ENCODE data around the gene C9orf43.
"Not testable (repeated sequence)": the region's sequence is repeated elsewhere in the genome, so short reads cannot be mapped to it uniquely, and the experiment has no call there.

Gene C9orf43

DNA sequence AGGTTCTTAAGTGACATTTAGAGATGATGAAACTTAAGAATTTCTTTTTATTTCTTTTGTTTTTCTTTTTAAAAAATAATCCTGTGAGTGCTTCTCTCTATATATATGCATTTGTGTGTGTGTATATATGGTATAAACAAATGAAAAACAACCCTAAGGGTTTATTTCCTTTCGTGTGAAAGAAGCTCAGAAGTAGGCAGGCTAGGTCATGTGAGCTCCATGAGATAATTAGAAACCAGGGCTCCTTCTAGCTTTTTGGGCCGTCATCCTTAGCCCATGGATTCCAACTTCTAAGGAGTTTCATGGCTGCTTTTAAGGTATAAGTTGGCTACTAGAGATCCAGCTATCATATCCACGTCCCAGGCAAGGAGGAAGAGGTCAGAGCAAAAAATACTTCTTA is 11.2 kb downstream of the C9orf43 start:
- no peak for DNase-seq (ENCODE audit: low read depth in 3 of 3)

DNA sequence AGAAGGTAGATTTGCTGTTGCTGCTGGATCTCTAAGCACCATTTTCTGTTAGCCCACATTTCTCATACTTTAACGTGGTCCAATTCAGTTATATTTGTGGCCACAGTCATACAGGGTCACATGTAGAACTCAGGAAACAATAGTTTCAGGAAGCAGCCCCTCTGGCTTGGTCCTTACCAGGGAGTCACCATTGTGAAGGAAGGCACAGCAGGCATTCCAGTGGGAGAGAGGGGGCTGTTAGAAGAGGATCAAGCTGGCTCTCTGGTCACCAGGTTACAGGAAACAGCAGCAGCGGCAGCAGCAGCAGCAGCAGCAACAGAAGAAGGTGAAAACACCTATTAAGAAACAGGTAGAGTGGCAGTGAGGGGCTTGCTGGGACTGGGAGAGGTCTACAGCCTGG is 14.5 kb downstream of the C9orf43 start:
- no peak for DNase-seq (ENCODE audit: low read depth in 3 of 3)

DNA sequence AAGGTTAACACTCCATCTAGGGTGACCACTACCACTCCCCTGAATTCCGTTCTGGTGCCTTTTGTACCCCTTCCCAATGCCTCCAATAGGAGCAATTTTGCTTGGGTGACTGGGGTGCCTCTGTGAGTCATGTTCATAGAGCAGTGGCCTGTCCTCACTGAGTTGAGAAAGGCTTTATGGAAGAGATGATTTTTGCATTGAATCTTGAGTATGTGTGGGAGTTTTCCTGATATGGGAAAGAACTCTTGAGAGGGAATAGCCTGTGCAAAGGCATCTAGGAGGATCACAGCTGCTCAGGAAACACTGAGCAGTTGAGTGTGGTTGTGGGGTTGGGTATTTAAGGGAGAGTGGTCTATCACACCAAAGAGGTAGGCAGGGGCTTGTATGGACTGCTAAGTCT is 16.2 kb downstream of the C9orf43 start:
- DNase-seq (ENCODE audit: low read depth in 3 of 3), result no peak

DNA sequence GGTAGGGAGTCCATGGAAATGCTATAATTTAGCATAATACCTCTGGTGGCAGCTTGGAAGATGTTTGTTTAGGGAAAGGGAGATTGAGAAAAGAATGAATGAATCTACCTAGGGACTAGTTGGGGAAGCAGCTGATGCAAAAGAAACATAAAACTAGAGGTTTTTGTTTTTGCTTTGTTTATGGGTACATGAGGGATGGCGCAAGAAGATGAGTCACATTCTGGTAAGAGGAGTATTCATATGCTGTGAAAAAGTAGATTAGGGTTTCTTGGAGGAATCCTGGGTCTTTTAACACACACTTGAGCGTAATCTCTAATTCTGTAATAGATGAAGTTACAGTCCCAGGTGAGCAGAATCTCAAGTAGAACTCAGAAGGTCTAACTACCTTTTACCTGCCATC is 17.1 kb downstream of the C9orf43 start:
- DNase-seq (ENCODE audit: low read depth in 3 of 3), result no peak

DNA sequence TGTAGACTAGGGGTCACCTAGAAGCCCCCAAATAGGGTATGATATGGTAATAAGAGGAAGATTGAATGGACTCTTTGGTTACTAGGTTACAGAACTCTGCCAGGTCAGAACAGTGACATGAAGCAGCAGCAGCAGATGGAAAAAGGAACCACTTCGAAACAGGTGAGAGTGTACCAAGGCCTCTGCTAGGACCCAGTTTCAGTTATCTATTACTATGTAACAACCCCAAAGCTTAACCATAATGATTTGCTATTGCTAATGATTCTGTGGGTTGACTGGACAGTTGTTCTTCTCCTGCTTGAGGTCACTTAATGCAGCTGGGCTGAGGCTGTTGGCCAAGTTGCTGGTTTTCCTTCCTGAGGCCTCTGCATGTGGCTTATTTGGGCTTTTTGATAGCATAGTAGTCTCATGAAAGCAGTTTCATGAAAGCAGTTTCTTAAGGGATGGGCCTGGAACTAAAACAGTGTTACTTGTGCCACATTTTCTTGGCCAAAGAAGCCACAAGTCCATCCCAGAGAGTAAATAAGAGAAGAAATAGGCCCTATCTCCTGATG is 17.6 kb downstream of the C9orf43 start:
- DNase-seq (ENCODE audit: low read depth in 3 of 3), result no peak

DNA sequence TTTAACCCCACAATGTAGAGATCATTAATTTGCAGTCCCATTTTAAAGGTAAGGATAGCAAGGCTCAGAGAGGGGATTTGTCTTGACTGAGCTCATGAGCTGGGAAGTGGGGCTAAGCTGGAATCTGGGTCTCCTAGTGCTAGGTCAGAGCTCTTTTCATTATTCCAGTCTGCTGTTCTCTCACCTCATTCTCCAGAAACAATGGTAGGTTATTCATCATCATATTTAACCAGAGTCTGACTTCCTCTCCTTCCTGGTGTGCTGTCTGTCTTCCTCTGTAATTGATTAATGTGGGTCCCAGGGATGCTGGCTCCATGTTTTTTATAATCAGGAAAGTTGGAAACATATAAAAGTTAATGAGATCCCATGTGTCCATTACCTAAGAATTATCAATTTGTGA is 20.6 kb downstream of the C9orf43 start:
- DNase-seq (ENCODE audit: low read depth in 3 of 3), result no peak

DNA sequence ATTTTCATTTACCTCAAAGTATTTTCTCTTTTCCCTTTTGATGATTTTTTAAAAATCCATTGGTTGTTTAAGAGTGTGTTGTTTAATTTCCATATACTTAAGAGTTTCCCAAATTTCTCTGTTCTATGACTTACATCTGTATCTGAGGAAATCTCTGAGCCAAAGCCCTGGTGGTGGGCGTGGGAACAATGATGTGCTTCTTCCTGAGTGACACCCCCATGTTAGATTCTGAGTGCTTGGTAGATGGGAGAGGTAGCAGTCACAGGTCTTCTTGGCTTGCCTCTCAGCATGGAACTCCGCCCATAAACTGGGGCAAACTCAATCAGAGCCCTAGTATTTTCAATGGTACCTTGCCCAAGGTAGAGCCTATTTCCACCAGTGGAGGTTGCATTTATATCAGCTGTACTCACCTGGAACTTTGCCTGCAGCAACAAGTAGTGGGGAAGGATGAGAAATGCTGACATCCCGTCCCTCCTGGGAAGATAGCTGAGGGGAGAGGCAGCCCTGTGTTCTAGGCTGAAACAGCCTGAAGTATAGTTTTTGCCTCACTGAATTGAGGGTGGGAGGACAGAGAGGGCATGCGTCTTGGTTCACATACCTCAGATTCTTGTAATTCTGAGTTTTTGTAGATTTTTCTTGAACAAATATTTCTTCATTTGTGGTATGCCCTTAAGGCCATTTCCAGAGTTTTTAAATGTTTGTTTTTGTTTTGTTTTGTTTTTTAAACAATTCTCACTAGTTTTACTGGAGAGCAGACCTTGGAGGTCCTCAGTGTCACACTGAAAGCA is 26.4 kb downstream of the C9orf43 start:
- no peak for DNase-seq (ENCODE audit: low read depth in 3 of 3)

DNA sequence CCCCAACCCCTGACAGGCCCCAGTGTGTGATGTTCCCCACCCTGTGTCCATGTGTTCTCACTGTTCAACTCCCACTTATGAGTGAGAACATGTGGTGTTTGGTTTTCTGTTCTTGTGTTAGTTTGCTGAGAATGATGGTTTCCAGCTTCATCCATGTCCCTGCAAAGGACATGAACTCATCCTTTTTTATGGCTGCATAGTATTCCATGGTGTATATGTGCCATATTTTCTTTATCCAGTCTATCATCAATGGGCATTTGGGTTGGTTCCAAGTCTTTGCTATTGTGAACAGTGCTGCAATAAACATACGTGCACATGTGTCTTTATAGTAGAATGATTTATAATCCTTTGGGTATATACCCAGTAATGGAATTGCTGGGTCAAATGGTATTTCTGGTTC is 27.2 kb downstream of the C9orf43 start:
- DNase-seq (ENCODE audit: low read depth in 3 of 3), result not testable (repeated sequence)

DNA sequence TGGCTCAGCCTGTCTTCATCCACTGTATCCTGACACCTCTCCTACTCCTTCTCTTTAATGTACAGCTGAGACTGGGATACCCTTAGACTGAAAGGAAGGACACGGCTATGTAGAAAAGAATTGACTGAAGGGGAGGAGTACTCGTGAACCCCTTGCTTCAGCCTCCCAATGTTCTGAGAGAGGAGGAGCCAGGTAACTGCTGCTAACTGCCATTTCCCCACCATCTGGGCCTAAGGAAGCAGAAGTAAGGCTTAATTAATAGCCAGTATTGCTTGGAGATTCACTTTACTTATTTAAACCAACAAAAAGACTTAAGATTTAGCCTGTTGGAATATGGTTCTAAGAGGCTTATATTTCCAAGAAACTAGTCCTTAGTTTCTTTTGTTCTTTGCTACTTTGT is 34.2 kb downstream of the C9orf43 start:
- DNase-seq (ENCODE audit: low read depth in 3 of 3), result no peak

DNA sequence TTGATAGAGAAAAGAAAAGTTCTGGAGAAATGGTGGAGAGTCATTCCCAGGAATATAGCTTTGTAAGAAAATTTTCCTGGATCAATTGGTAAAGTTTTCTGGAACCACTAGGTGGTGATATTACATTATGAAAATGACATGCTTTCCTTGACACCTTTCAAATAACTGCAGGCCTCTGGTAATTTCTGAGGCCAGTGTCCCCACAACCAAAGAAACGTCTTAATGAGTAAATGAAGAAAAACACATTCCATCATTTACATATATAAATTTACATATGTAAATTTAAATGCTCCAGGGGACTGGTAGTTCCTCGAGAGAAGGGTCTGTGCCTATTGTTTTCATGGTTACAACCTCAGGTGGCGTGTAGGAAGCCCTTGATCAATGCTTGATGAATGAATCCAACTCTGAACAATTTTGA is 35.8 kb downstream of the C9orf43 start:
- no peak for DNase-seq (ENCODE audit: low read depth in 3 of 3)

DNA sequence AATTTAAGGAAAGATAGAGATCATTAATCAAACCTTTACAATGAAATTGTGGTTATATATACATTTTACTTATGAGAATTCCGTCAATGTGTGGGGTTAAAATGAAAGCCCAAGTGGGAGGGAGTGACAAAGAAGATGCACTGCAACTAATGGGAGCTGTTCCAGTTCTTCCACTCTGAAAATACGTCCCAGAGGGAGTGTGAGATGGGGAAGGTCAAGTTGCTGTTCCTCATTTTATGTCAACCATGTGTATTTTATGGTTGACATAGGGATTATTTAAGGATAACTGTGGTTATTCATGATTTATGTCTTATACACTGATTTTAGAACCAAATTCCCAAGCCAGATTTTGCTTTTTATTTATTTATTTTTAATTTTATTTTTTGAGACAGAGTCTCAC is 38.8 kb downstream of the C9orf43 start:
- no peak for DNase-seq (ENCODE audit: low read depth in 3 of 3)

DNA sequence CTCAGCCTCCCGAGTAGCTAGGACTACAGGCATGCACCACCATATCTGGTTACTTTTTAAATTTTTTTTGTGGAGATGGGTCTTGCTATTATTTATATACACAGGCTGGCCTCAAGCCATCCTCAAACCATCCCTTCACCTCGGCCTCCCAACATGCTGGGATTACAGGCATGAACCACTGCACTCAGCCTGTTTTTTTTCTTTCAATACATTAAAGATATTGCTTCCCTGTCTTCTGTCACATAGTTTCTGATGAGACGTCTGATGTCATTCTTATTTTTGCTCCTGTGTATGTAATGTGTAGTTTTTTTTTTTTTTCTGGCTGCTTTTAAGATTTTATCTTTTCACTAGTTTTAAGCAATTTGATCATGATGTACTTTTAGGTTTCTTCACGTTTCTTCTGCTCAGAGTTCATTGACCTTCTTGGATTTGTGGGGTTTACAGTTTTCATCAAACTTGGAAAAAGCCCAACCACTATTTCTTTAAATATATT is 41.6 kb downstream of the C9orf43 start:
- no peak for DNase-seq (ENCODE audit: low read depth in 3 of 3)

DNA sequence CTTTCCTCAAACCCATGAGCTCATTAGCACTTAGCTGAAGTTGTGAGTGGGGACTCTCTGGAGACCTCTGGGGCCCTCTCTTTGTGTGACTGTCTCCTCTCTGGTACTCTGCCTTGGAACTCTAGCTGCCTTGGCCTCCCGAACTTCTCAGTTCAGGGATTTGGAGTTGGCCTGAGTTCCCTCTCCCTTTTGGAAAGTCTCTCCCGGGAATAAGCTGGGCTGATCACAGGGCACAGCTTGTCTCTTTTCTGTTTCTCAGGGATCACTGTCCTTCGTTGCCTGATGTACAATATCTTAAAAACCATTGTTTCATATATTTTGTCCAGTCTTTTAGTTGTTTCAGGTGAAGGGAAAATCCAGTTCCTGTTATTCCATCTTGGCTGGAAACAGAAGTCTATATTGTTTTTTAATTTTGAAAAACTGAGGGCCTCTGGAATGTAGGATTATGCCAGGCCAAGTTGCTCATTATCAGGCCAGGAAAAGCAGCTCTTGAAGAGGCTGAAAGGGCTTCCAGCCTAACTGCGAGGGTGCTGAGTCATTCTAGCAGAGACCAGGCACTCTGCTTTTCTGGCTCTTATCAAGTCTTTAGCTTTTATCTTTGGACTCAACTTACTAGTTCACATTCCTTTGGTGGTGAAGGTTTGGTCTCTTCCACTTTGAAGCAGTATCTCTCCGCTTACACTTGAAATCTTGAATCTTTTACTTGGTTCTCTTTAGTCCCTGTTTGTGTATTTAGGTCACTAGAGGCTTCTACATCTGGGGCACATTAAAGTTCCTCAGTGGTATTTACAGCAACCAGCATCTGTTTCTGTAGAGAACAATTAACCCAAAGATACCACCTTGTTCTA is 44.6 kb downstream of the C9orf43 start:
- DNase-seq (ENCODE audit: low read depth in 3 of 3), result no peak

DNA sequence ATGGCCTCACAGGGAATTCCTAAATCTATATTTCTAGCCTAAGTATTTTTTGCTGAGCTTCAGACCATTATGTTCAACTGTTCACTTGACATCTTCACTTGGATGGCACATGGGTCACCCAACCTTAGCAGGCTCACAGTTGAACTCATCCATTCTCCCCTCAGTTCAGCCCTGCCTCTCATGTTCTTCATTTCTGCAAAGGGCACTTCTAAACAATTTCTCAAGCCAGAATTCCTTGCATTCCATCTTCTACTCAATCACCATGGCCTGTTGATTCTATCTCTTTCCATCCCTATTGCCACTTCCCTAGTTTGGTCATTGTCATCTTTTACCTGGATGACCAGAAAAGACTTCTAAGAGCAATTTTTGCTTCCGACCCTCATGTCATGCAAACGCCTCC is 45.7 kb downstream of the C9orf43 start:
- DNase-seq (ENCODE audit: low read depth in 3 of 3), result no peak

DNA sequence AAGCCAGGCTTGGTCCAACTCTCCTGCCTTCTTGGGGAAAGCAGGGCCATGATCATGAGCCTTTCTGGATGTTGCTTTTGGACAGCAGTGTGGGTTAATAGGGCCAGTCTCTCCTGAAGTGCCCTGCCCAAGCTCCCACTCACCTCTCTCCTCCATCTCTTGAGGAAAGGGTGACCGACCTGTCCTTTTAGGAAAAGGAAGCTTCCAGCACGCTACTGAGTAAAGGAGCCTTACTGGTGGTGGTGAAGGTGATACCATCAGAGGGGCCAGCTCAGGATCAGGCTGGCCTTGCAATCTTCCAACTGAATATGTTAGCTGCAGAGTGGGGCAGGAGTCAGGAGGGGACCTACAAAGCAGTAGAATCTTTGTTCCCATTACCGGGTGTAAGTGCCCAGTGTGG is 50.7 kb downstream of the C9orf43 start:
- DNase-seq (ENCODE audit: low read depth in 3 of 3), result no peak

DNA sequence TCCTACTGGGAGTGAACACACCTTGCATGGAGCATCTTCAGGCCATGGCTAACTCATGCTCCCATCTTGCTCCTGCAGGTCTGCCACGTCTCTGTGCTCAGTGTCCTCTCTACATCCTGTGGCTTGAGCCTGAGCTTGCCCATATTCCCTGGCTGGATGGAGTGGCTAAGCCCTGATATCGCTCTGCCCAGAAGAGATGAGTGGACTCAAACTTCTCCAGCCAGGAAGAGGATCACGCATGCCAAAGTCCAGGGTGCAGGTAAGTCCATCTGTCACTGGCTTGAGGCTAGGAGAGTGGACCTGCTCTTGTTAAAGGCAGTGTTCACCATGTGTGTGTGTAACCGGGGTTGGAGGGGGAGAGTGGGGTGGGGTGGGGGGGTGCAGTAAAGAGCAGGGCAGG is 51.4 kb downstream of the C9orf43 start:
- DNase-seq (ENCODE audit: low read depth in 3 of 3), result no peak

DNA sequence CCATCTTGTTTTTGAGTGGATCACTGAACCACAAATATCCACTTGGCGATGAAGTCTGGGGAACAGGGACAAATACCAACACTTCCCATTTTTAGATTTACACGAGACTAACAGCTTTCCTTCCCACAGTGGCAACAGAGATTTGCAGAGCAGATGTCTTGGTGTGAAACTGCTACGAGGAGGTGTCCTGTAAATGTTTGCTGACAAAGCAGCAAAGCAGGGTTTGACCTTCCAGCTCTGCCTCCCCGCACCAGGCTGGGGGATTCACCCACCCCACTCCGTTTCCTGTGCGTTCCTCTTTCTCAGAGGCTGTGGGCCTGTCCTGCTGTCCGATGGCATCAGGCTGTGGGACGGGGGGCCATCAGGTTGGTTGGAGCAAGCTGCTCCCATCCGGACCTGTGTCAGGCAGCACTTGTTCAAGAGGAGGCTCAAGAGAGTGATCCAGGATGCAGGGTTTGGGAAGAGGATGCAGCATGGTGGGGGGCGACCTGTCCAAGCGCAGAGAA is 52.3 kb downstream of the C9orf43 start:
- DNase-seq (ENCODE audit: low read depth in 3 of 3), result no peak

DNA sequence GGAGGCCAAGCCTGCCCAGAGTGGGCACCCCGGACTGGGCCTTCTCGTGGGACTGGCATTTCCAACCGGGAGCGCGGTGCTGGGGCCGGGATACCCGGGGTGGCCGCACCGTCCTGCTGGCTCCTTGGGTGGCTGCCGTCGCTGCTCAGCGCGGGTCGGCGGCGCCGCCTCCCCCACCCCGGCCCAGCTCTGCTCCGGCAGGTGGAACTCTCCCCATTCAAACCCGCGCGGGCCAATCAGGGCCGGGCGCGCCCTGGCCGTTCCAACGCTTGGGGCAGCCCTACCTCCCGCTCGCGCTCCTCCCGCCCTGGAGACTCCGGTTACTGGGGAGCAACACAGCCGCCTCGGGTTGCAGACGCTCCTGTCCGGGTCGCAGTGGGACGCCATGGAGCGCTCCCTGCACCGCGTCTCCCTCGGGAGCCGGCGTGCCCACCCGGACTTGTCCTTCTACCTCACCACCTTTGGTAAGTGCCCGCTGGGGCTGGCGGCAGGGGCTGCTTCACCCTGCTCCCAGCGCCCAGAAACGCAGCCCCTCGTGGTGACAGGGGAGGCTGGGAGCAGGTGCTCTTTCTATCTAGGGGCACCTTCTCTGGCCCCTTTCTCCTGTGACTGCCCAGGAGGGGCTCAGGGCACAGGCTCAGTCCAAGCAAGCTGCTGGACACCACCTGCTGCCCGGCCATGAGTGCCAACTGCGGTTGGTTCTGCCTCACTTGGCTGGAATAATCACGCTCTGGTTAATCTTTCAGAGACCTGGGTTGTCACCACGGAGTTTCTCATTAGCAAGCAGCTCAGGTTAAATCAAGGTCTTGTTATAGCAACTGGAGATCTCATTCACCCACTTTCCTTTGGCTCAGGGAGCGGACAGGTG is 53.1 kb downstream of the C9orf43 start, which contains the start of gene RGS3:
Gene RGS3 (plus strand): TSS at position 310 of the 868 bp plus-strand sequence. CDS start 76 bp downstream, at position 386.
- DNase-seq (ENCODE audit: low read depth in 3 of 3), result no peak

DNA sequence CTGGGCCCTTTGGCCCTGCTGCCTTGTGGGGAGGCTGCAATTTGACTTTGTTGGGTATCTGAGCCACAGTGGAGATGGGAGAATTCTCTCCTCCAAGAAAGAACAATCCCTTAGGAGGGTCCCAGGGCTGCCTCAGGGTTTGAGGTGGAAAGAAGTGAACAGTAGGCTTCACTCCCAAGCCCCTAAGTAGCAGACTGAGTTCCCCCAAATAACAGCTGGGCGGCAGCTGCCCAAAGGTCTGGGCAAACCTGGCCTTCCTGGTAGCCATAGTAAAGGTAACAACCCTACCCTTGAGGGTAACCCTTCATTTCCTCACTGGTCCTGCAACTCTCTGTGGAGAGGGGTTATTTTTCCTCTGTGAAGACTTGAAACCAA is 53.7 kb downstream of the C9orf43 start:
- DNase-seq (ENCODE audit: low read depth in 3 of 3), result no peak

DNA sequence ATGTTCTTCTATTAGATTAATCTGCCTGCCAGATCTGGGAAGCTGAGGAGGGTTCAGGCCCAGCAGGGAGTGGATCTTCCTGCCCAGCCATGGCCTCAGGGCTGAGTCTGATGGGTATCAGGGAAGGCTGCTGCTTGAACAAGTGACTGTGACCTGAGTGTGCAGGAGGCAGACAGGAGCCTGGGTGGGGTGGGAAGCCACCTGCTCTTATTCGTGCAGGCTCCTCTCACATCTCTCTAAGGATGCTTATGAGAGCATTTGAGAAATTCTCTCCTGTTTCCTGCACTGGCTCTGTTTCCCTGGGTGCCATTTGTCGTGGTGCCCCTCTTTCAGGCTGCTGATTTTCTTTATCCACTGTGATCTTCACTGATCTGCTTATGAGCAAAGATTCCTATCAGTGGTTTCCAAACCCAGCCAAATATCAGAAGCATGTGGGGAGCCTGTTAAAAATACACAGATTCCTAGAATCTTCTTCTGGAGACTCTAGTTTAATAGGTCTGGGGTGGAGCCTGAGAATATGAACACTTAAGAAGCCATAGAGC is 55.1 kb downstream of the C9orf43 start:
- no peak for DNase-seq (ENCODE audit: low read depth in 3 of 3)

DNA sequence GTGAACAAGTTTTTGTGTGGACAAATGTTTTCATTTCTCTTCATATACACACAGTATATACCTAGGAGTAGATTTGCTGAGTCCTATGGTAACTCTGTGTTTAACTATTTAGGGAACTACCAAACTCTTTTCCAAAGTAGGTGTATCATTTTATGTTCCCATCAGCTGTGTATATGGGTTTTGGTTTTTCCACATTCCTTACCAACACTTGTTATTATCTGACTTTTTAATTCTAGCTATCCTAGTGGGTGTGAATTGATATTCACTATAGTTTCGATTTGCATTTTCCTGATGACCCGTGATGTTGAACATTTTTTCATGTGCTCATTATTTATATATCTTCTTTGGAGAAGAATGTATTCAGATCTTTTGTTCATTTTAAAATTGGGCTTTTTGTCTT is 56.6 kb downstream of the C9orf43 start:
- no peak for DNase-seq (ENCODE audit: low read depth in 3 of 3)
